Right renal cortex interstitium (tissue), 3 donors: Measurements from ENCODE around the gene UBE3A. TPM values are rescaled to one million over a fixed set of nuclear protein-coding genes. Genes with fewer than 3 reads are reported as not detected.

Experiments used
- DNase-seq, 3 donors: peaks; one replicate each; pipeline ENCODE4 v3.0.0-alpha.2; 2013; ENCODE audit warnings: low read depth in 3 of 3, low spot score in 2 of 3
- polyA plus RNA-seq, 3 donors: library from polyadenylated mRNA; unstranded; fragments of 120-200 nt; gene quantifications; one replicate each; pipeline ENCODE4 v1.2.1, GENCODE V29; 2013; ENCODE audit not compliant: insufficient read length in 3 of 3

Gene UBE3A
- polyA plus RNA-seq, 3 donors, result 96.4 to 111 (median 104) TPM

- no peak for DNase-seq
These were observed 103.5 kb downstream of the UBE3A start for GRCh38 chr15:25335279-25335678.

DNA sequence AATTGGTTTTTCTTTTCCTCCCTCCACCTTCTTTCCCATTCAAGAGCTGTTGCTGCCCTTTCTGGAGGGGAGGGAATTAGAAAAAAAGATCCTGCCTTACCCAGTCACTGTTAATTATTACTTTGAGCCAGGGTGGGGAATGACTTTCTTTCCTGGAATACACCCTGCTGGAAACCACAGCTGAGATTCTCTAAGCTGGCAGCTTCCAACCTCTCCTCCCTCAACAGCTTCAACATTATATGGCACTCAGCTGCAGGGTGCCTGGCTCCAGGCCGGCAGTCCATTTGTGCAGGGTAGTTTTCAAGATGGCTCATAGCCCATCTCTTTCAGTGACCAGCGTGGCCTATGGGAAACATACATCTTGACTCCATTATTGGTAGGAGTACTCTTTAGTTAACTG is 105.8 kb downstream of the UBE3A start:
- DNase-seq, result no peak

- no peak for DNase-seq
These were observed 106.5 kb downstream of the UBE3A start for GRCh38 chr15:25332306-25332705.

DNA sequence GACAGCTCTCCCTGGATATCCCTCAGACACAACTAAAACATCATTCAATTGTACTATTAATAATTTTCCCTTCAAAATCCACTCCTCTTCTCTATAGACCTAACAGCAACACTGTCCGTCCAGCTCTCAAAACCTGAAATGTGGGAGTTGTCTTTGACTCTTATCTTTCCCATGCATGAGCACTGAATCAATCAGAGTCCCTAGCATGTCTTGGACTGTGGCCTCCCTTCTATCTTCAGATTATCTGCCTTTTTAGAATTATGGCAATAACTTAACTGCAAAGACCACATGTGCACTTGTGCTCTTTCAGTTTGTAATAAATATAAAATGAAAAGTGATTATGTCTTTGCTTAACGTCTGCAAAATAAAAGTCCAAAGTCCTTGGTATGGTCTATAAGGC is 107.0 kb downstream of the UBE3A start:
- no peak for DNase-seq

DNA sequence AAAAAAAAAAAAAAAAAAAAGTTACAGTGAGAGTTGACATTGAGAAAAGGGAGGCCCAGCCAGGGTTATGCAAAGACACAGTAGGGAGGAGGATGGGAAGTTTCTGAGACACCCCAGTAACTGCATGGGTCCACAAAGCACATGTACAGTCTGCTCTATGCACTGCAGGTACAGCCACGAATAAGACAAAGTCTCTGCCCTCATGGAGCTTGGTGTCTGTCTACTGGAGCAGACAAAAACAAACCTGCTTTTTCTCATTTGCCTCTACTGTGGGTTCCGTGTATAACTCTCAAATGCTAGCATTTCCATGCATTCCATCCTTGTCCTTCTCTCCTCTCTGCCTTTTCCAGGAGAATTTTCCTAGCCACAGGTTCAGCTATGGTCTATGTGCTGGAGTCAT is 107.4 kb downstream of the UBE3A start:
- DNase-seq, result no peak

GRCh38 chr15:25329696-25330095 is 109.1 kb downstream of the UBE3A start:
- no peak for DNase-seq

DNA sequence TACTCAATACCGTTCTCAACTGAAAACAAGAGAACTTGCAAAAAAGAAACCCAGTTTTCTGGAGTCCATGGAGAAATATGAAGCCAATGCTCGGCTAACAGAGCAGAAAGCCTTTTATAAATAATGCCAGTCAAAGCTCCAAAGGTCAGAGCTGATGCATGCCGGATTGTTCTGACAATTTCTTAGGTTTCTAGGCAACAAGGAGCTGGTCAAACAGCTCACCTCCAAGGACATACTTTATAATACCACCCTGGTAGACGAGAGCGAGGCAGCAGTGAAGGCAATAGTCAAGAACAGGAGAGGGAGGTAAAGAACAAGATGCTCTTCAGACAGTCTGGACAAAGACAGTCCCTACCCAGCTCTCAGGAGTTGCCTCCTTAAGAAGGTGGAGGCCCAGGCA is 111.1 kb downstream of the UBE3A start:
- no peak for DNase-seq

- DNase-seq, result no peak
These were observed 113.6 kb downstream of the UBE3A start for GRCh38 chr15:25325187-25325586.

DNA sequence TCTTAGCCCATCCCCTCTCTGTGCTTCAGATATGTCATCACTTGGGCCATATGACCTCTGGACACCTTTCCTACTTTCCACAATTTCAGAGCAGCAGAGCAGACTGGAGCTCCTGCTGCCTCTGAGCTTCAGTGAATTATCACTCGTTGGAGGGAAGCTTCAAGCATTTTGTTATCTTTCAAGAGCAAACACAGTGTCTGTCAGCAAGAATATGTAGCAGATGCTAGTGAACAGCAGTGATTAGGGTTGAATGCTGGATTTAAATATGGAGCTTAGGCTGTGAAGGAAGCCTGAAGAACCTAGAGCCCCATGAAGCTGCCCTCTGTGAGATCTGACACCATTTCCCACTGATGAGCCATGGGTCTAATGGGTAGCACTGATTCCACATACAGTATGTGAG is 115.4 kb downstream of the UBE3A start:
- no peak for DNase-seq

GRCh38 chr15:25287823-25288222 is 151.0 kb downstream of the UBE3A start:
- DNase-seq, result no peak
